HEK293T (cell line): ENCODE measurements around the gene PPP4R4.
"Not testable (repeated sequence)": the region's sequence is repeated elsewhere in the genome, so short reads cannot be mapped to it uniquely, and the experiment has no call there.

Experiments
- CTCF ChIA-PET: fragments of 350-600 bp; formaldehyde crosslinking; extraction: SDS; loops from one replicate; lab custom pipeline; 2021; ENCODE audit warnings: antibody characterized with exemption, inconsistent platforms; lab: Yijun Ruan, JAX
- POLR2A ChIA-PET: fragments of 350-600 bp; formaldehyde crosslinking; extraction: SDS; loops from one replicate; lab custom pipeline; 2020; ENCODE audit warnings: antibody characterized with exemption, inconsistent platforms; lab: Yijun Ruan, JAX
- DNase-seq: peaks from one replicate; pipeline ENCODE4 v3.0.0; 2012; ENCODE audit warnings: mixed read lengths; ENCODE audit errors: extremely low spot score
- ARNT ChIP-seq: fragments of 450-650 bp; IDR thresholded peaks from 2 replicates; pipeline ENCODE4 v1.6.1; 2017; ENCODE audit warnings: mild to moderate bottlenecking
- BHLHE40 ChIP-seq: fragments of 450-650 bp; IDR thresholded peaks from 2 replicates; pipeline ENCODE4 v1.6.1; 2016; ENCODE audit warnings: mild to moderate bottlenecking, moderate library complexity, borderline replicate concordance
- CTBP1 ChIP-seq: fragments of 450-650 bp; IDR thresholded peaks from 2 replicates; pipeline ENCODE4 v1.6.1; 2016; ENCODE audit warnings: borderline replicate concordance
- ELF4 ChIP-seq: fragments of 450-650 bp; IDR thresholded peaks from 2 replicates; pipeline ENCODE4 v1.6.1; 2017; ENCODE audit warnings: antibody characterized with exemption
- FOXA1 ChIP-seq: fragments of 450-650 bp; IDR thresholded peaks from 2 replicates; pipeline ENCODE4 v1.6.1; 2016; ENCODE audit warnings: mild to moderate bottlenecking
- FOXK2 ChIP-seq: fragments of 450-650 bp; IDR thresholded peaks from 2 replicates; pipeline ENCODE4 v1.6.1; 2016; ENCODE audit warnings: mild to moderate bottlenecking
- FOXM1 ChIP-seq: fragments of 450-650 bp; IDR thresholded peaks from 2 replicates; pipeline ENCODE4 v1.6.1; 2017; ENCODE audit warnings: mild to moderate bottlenecking, borderline replicate concordance
- HDGF ChIP-seq: fragments of 450-650 bp; IDR thresholded peaks from 2 replicates; pipeline ENCODE4 v1.6.1; 2017; ENCODE audit warnings: antibody characterized with exemption, borderline replicate concordance
- L3MBTL2 ChIP-seq: fragments of 450-650 bp; conservative IDR thresholded peaks from 2 replicates; pipeline ENCODE4 v1.6.1; 2016; ENCODE audit warnings: mild to moderate bottlenecking
- LEF1 ChIP-seq: fragments of 450-650 bp; IDR thresholded peaks from 2 replicates; pipeline ENCODE4 v1.6.1; 2017; ENCODE audit warnings: mild to moderate bottlenecking, borderline replicate concordance
- NFRKB ChIP-seq: fragments of 450-650 bp; IDR thresholded peaks from 2 replicates; pipeline ENCODE4 v1.6.1; 2016; ENCODE audit warnings: mild to moderate bottlenecking, moderate library complexity
- SP1 ChIP-seq: fragments of 450-650 bp; IDR thresholded peaks from 2 replicates; pipeline ENCODE4 v1.6.1; 2017
- SUZ12 ChIP-seq: fragments of 450-650 bp; IDR thresholded peaks from 2 replicates; pipeline ENCODE4 v1.6.1; 2016; ENCODE audit warnings: mild to moderate bottlenecking
- TARDBP ChIP-seq: fragments of 450-650 bp; IDR thresholded peaks from 2 replicates; pipeline ENCODE4 v1.6.1; 2016
- ZNF384 ChIP-seq: fragments of 450-650 bp; IDR thresholded peaks from 2 replicates; pipeline ENCODE4 v1.6.1; 2016
- TF ChIP-seq, protein P1 (sequence below): fragments of 450-650 bp; IDR thresholded peaks from 2 replicates; pipeline ENCODE4 v1.6.1; 2016

Gene PPP4R4

DNA sequence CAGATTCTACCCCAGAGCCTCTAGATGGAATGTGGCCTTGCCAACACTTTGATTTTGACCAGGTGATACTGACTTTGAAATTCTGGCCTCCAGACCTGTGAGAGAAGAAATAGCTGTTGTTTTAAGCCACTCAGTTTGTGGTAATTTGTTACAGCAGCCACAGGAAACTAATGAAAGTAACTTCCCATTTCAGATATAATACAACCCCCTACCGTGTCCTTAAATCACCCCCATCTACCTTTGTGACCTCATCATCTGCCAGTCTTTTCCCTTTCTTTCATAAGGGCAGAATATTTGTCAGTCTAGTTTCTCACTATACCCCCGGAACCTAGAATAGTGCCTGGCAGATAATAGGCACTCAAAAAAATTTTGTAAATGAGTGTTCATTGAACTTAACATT, 39.6 kb downstream of the PPP4R4 start:
- no peak for DNase-seq
- ChIA-PET POLR2A (no interaction called here), CTCF (no interaction called here)
- TF ChIP-seq SUZ12 (no peak), ELF4 (no peak), HDGF (no peak), ZNF384 (no peak), CTBP1 (no peak), FOXM1 (no peak), FOXK2 (no peak), LEF1 (no peak), L3MBTL2 (no peak), ARNT (no peak), NFRKB (no peak), SP1 (no peak), BHLHE40 (no peak), TARDBP (no peak), FOXA1 (no peak)
- TF ChIP-seq, protein P1, sequence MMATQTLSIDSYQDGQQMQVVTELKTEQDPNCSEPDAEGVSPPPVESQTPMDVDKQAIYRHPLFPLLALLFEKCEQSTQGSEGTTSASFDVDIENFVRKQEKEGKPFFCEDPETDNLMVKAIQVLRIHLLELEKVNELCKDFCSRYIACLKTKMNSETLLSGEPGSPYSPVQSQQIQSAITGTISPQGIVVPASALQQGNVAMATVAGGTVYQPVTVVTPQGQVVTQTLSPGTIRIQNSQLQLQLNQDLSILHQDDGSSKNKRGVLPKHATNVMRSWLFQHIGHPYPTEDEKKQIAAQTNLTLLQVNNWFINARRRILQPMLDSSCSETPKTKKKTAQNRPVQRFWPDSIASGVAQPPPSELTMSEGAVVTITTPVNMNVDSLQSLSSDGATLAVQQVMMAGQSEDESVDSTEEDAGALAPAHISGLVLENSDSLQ: no peak

DNA sequence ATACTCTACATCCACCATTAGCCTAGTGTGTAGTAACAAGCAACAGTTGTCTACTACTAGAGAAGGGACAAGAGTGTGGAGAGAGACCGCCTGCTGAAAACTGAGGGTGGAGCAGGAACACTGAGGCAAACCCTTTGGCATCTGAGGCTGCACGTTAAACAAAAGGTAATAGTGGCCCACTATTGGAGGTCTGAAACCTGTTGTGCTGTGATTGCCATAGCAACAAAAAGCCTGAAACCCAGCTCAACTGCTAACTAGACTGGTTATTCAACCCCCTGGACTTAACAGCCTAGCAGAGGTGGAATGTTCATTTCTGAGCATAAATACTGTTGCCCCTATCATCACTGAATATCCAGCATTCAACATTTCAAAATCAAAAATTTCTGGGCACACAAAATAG, 43.0 kb downstream of the PPP4R4 start:
- ChIA-PET POLR2A (no interaction called here), CTCF (no interaction called here)
- TF ChIP-seq FOXA1 (no peak), L3MBTL2 (no peak), LEF1 (no peak), ELF4 (no peak), ZNF384 (no peak), FOXK2 (no peak)
- DNase-seq: no peak

DNA sequence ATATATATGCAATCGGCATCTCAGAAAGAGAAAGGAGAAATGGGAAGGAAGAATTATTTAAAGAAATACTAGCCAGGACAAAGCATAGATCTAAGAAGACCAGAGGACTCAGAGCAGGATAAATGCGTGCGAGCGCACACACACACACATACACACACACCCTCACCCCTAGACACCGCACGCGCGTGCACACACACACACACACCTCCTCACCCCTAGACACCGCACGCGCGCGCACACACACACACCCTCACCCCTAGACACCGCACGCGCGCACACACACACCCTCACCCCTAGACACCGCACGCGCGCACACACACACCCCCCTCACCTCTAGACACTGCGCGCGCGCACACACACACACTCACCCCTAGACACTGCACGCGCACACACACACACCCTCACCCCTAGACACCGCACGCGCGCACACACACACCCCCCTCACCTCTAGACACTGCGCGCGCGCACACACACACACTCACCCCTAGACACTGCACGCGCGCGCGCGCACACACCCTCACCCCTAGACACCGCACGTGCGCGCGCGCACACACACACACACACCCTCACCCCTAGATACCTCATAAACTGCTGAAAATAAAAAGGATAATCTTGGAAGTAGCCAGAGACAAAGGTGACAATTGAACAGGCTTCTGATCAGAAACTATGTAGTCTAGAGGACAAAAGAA, 44.2 kb downstream of the PPP4R4 start:
- DNase-seq, POLR2A ChIA-PET: not testable (repeated sequence)
- CTCF ChIA-PET: interaction anchor here (0.7 kb wide), 1 partner anchor 531 kb away, joined by 4 read pairs; no protein-coding TSS in a partner anchor

DNA sequence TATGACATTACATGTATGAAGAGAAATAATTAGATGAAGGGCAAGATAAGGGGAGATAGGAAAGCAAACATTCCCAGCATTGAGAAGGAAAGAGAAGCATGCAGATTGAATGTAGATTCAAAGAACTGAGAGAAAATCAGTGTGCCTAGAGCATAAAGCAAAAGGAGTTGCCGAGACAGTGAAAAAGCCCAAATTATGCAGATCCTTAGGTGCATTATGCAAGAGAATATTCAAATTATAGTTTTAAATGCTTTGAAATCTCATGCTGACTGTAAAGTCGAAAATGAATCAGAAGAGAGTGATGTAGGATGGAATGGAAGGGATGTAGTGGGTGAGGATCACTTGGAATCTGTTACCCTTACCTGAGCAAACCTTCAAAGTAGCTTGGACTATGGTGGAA, 49.9 kb downstream of the PPP4R4 start:
- CTCF ChIA-PET: no interaction called here

DNA sequence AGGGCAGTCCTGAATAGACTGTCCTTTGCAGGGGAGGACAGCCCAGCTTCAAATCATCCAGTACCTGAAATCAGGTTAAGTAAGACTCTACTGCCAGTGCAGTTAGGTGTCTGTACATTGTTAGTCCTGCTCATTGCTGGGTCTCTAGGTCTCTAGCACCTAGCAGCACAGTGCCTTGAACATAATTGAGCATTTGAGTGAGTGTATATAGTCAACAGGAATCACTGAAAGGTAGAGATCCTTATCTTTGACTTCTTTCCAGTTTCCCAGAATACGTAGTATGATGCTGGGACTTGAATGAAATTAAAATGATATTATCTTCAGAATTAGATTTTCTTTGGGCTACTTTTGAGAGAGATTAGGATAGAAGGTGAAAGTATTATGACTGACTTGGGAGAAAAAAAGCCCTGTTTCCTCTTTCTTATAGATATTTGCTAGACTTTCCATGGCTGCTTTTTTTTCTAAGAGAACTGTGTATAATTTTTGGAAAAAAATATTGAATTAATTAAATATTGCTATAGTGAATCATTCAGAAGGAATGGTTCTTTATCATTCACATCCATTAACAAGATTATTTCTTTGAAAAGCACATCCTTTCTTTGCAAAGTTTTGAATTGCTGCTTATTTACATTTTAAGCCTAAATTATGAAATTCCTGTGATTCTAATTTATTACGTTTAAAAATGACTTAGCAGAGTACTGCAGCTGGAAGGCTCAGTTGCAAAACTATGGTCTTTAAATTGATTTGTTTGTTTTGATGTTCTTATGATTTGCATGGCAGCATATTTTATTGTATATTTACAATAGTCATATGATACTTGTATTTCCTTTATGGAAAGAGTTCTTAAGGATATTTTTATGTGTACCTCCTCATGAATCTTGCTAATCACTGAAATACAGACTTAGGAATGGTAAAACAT, 51.6 kb downstream of the PPP4R4 start:
- TF ChIP-seq HDGF (no peak), L3MBTL2 (no peak), SP1 (no peak), TARDBP (no peak)
- ChIA-PET POLR2A (no interaction called here), CTCF (no interaction called here)
- DNase-seq: no peak

More for the DNA sequence above, 49.9 kb downstream of the PPP4R4 start:
- POLR2A ChIA-PET: no interaction called here
- TF ChIP-seq CTBP1 (no peak), SP1 (no peak)
- DNase-seq: no peak

DNA sequence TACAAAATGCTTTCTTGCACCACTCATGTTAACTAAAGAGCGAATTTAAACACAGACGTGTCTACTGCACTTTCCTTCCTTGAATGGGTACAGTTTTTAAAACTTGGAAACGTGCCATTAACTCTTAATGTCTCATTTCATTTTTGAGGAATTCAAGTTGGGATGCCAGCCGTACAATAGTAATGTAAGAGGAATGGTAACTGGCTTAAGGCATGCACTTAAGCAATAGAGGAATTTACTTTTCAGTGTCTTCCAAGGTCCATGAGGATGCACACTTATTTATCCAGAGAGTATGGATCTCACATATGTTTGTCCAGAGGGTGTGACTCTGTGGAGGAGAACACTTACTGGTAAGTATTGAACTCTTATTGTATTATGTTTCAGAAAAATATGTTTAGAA, 52.9 kb downstream of the PPP4R4 start:
- no peak for DNase-seq
- ChIA-PET CTCF (no interaction called here), POLR2A (no interaction called here)
- TF ChIP-seq CTBP1: no peak
- TF ChIP-seq BHLHE40: no peak
- no peak for TF ChIP-seq LEF1
- TF ChIP-seq TARDBP: no peak
- TF ChIP-seq L3MBTL2: no peak
- TF ChIP-seq, protein P1: no peak
- no peak for TF ChIP-seq HDGF
- TF ChIP-seq ARNT: no peak
- no peak for TF ChIP-seq FOXK2
- TF ChIP-seq FOXA1: no peak
- TF ChIP-seq FOXM1: no peak
- TF ChIP-seq NFRKB: no peak
- TF ChIP-seq SP1: no peak
- TF ChIP-seq SUZ12: no peak
- TF ChIP-seq ELF4: no peak
- TF ChIP-seq ZNF384: no peak

DNA sequence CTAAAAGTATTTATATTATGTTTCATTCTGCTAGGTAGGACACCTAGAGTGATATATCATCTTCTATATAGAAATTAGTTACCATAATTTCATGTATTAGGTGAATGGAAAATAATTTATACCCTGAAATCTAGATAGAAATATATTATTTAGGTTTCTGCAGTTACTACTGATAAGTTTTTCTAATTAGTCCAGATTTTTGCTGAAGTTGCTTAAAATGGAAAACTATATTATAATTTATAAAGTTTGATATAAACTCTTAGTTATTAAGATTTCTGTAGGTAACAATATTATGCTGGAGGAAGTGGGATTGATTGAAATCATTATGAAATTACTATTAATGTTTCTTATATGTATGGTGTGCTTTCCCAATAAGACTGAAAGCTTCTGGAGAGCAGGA, 62.9 kb downstream of the PPP4R4 start:
- CTCF ChIA-PET: no interaction called here
- TF ChIP-seq ELF4: no peak
- TF ChIP-seq HDGF: no peak
- TF ChIP-seq ARNT: no peak
- POLR2A ChIA-PET: no interaction called here
- DNase-seq: no peak

DNA sequence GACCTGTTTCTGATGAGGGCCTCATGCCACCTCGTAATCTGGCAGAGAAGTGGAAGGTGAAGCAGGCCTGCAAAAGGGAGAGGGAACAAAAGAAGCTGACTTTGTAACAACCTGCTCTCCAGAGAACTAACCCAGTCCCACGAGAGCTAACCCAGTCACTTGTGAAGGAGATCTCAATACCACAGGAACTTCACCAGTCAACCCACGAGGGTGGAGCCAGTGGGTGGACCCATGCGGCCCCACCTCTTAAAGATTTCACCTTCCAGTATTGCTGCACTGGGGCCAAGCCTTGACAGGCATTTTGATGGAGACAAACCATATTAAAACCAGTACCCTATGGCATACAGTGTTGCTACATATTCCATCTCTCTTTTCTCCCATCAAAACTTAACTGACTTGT, 63.9 kb downstream of the PPP4R4 start:
- TF ChIP-seq FOXK2 (no peak), ELF4 (no peak), HDGF (no peak), NFRKB (no peak), L3MBTL2 (no peak), FOXM1 (no peak), BHLHE40 (no peak), TARDBP (no peak), CTBP1 (no peak), FOXA1 (no peak), ZNF384 (no peak), SUZ12 (no peak), ARNT (no peak), SP1 (no peak), LEF1 (no peak)
- TF ChIP-seq, protein P1: no peak
- DNase-seq: no peak
- ChIA-PET POLR2A (no interaction called here), CTCF (no interaction called here)
